ENCODE results near the gene ARHGAP4. TPM values are rescaled to one million over a fixed set of nuclear protein-coding genes. Genes with fewer than 3 reads are reported as not detected.

ARHGAP4 gene
- total and polyA plus RNA-seq, 2 experiments from 2014 or later, result 6.2 to 6.4 TPM

- H3K27ac ChIP-seq, result peak overlapping the region; percentile 100
- H3K36me3 ChIP-seq (replicated peaks; ENCODE audit: insufficient read depth, low read depth), result no peaks in the 10 kb centered on the region
- peaks cover 63% of the 10 kb centered on the region for H3K79me2 ChIP-seq
- no peaks in the 10 kb centered on the region for H3K9me3 ChIP-seq (ENCODE audit: low read depth)
- peaks cover 34% of the 10 kb centered on the region for H4K20me1 ChIP-seq (ENCODE audit: insufficient read depth, poor library complexity, severe bottlenecking)
- H2AFZ ChIP-seq, result peak overlapping the region; percentile 75
- H3K27me3 ChIP-seq, result no peaks in the 10 kb centered on the region
- DNase-seq (ENCODE audit: low spot score), result peak; percentile 90
- no peak for TF ChIP-seq EZH2phosphoT487 (IDR thresholded peaks at IDR 0.05; ENCODE audit: low read depth, severe bottlenecking, unreplicated experiment)
- TF ChIP-seq EZH2 (IDR thresholded peaks at IDR 0.05; ENCODE audit: borderline replicate concordance), result no peak
- TF ChIP-seq CTCF (IDR thresholded peaks at IDR 0.05; ENCODE audit: poor library complexity), result no peak
- no peaks in the 10 kb centered on the region for H3K9me2 ChIP-seq (replicated peaks; ENCODE audit: insufficient read depth)
- H3K4me3 ChIP-seq, result peak overlapping the region; percentile 85
- peak overlapping the region; percentile 86 for H3K4me2 ChIP-seq
- 46% methylated on average over 24 of the region's 34 CpGs for WGBS (ENCODE audit: low lambda C conversion rate, missing lambda C conversion rate)
- H3K4me1 ChIP-seq (ENCODE audit: insufficient read depth), result peaks cover 27% of the 10 kb centered on the region
Measured at GRCh38 chrX:153971124-153971449, 45.0 kb upstream of the ARHGAP4 start.

GRCh38 chrX:153970357-153971123 is 44.5 kb upstream of the ARHGAP4 start:
- peaks cover 65% of the 10 kb centered on the region for H3K79me2 ChIP-seq
- peak overlapping the region; percentile 85 for H3K4me3 ChIP-seq
- peak overlapping the region; percentile 35 for H2AFZ ChIP-seq
- H3K4me2 ChIP-seq, result peak overlapping the region; percentile 86
- no peaks in the 10 kb centered on the region for H3K9me3 ChIP-seq (ENCODE audit: low read depth)
- peaks cover 40% of the 10 kb centered on the region for H4K20me1 ChIP-seq (ENCODE audit: insufficient read depth, poor library complexity, severe bottlenecking)
- no peaks in the 10 kb centered on the region for H3K9me2 ChIP-seq (replicated peaks; ENCODE audit: insufficient read depth)
- peak; percentile 68 for DNase-seq (ENCODE audit: low spot score)
- no peaks in the 10 kb centered on the region for H3K27me3 ChIP-seq
- 58% methylated on average over 40 of the region's 49 CpGs for WGBS (ENCODE audit: low lambda C conversion rate, missing lambda C conversion rate)
- TF ChIP-seq EZH2phosphoT487 (IDR thresholded peaks at IDR 0.05; ENCODE audit: low read depth, severe bottlenecking, unreplicated experiment) (no peak), EZH2 (IDR thresholded peaks at IDR 0.05; ENCODE audit: borderline replicate concordance) (no peak), CTCF (IDR thresholded peaks at IDR 0.05; ENCODE audit: poor library complexity) (no peak)
- peak overlapping the region; percentile 100 for H3K27ac ChIP-seq
- H3K4me1 ChIP-seq (ENCODE audit: insufficient read depth), result peaks cover 27% of the 10 kb centered on the region
- H3K36me3 ChIP-seq (replicated peaks; ENCODE audit: insufficient read depth, low read depth), result no peaks in the 10 kb centered on the region

- TF ChIP-seq EZH2phosphoT487 (IDR thresholded peaks at IDR 0.05; ENCODE audit: low read depth, severe bottlenecking, unreplicated experiment) (no peak), EZH2 (IDR thresholded peaks at IDR 0.05; ENCODE audit: borderline replicate concordance) (no peak), CTCF (IDR thresholded peaks at IDR 0.05; ENCODE audit: poor library complexity) (no peak)
- Histone ChIP-seq H3K9me3 (ENCODE audit: low read depth) (no peaks in the 10 kb centered on the region), H3K4me1 (ENCODE audit: insufficient read depth) (peaks cover 27% of the 10 kb centered on the region), H4K20me1 (ENCODE audit: insufficient read depth, poor library complexity, severe bottlenecking) (peaks cover 46% of the 10 kb centered on the region), H3K79me2 (peaks cover 67% of the 10 kb centered on the region), H2AFZ (no peak overlapping the region), H3K27me3 (no peaks in the 10 kb centered on the region), H3K36me3 (replicated peaks; ENCODE audit: insufficient read depth, low read depth) (no peaks in the 10 kb centered on the region), H3K4me3 (peak overlapping the region; percentile 55), H3K27ac (peak overlapping the region; percentile 81), H3K9me2 (replicated peaks; ENCODE audit: insufficient read depth) (no peaks in the 10 kb centered on the region), H3K4me2 (peak overlapping the region; percentile 86)
- WGBS (ENCODE audit: low lambda C conversion rate, missing lambda C conversion rate), result 41% methylated on average over 17 of the region's 26 CpGs
- DNase-seq (ENCODE audit: low spot score), result no peak
Measured at GRCh38 chrX:153969904-153970356, 43.9 kb upstream of the ARHGAP4 start.
